Gastrocnemius medialis (tissue), 4 donors: ENCODE measurements around the gene OMA1.

Experiments used
- POLR2A ChIP-seq, 2 donors: fragments of 450-650 bp; IDR thresholded peaks; one replicate each; pipeline ENCODE4 v1.6.1; 2017; ENCODE audit warnings: antibody characterized with exemption in 2 of 2, mild to moderate bottlenecking in 2 of 2, moderate library complexity in 2 of 2
- TF ChIP-seq, protein P1 (sequence below), 5 experiments: fragments of 450-650 bp in 3 of 5; fragments of 200-600 bp in 2 of 5; sonication (generic) in 2 of 5; IDR thresholded peaks in 4 of 5; conservative IDR thresholded peaks in 1 of 5; 1 replicate in 4 of 5; 2 replicates in 1 of 5; pipeline ENCODE4 v1.5.1; 2016 to 2019; ENCODE audit warnings: antibody characterized with exemption in 5 of 5, mild to moderate bottlenecking in 3 of 5, moderate library complexity in 3 of 5

DNA sequence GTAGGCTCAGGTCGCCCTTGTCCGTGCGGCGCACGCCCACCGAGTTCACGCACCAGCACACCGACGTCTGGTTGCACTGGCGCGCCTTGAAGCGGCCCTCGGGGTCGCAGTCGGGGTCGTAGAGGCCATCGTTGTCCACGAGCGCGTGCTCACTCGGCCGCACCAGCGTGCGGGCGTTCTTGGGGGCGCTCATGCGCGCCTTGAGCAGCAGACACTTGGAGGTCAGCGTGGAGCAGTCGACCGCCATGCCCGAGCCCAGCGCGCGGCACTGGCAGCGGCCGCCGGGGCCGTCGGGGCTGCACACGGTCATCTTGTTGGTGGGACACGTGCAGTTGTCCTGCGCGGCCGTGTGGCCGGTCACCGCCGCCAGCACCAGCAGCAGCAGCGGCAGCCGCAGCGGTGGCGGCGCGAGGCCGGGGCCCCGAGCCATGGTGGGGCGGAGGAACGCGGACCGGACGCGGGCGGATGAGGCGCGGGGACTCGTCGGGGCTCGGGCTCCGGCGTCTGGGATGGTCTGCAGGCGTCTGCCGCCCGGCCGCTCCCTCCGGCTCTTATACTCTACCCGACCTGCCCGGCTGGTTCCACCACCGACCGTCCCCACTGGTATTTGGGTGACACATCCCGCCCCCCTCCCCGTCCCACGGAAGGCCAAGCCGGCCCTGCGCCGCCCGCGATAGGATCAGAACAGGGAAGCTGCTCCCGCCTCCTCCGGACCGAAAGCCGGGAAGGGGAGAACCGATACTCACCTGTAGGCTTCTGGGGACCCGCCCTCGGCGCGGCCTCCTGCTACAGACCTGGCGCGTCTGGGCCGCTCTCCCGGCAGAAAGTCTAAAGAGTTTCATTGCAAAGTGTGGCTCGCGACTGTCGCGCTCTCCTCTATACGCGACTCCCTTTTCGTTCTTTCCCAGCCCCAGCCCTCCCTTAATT is 30.5 kb upstream of the OMA1 start, which contains the start of gene TACSTD2:
- TF ChIP-seq, protein P1, sequence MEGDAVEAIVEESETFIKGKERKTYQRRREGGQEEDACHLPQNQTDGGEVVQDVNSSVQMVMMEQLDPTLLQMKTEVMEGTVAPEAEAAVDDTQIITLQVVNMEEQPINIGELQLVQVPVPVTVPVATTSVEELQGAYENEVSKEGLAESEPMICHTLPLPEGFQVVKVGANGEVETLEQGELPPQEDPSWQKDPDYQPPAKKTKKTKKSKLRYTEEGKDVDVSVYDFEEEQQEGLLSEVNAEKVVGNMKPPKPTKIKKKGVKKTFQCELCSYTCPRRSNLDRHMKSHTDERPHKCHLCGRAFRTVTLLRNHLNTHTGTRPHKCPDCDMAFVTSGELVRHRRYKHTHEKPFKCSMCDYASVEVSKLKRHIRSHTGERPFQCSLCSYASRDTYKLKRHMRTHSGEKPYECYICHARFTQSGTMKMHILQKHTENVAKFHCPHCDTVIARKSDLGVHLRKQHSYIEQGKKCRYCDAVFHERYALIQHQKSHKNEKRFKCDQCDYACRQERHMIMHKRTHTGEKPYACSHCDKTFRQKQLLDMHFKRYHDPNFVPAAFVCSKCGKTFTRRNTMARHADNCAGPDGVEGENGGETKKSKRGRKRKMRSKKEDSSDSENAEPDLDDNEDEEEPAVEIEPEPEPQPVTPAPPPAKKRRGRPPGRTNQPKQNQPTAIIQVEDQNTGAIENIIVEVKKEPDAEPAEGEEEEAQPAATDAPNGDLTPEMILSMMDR (IDR thresholded peaks at IDR 0.05 in 4 of 5, conservative IDR thresholded peaks at IDR 0.05 in 1 of 5): no peak
- no peak for TF ChIP-seq POLR2A (IDR thresholded peaks at IDR 0.05)
